Erythroblast (primary cell): ENCODE measurements around the gene ITGA7.

Experiments used
- GATA1 ChIP-seq: IDR thresholded peaks from 2 replicates; pipeline ENCODE4 v1.6.1; 2011; ENCODE audit warnings: low read depth, mild to moderate bottlenecking, control low read depth, low read length, moderate library complexity
- POLR2A ChIP-seq: IDR thresholded peaks from 2 replicates; pipeline ENCODE4 v1.6.1; 2011; ENCODE audit warnings: mild to moderate bottlenecking, low read length

GRCh38 chr12:55642267-55642666 is 65.4 kb downstream of the ITGA7 start:
- TF ChIP-seq POLR2A (no peak), GATA1 (no peak)
